Measurements from ENCODE around the gene RACGAP1. TPM values are rescaled to one million over a fixed set of nuclear protein-coding genes. Genes with fewer than 3 reads are reported as not detected.

RACGAP1 gene
- total RNA-seq, 1 donor from 2014 or later, result 49.2 TPM

DNA sequence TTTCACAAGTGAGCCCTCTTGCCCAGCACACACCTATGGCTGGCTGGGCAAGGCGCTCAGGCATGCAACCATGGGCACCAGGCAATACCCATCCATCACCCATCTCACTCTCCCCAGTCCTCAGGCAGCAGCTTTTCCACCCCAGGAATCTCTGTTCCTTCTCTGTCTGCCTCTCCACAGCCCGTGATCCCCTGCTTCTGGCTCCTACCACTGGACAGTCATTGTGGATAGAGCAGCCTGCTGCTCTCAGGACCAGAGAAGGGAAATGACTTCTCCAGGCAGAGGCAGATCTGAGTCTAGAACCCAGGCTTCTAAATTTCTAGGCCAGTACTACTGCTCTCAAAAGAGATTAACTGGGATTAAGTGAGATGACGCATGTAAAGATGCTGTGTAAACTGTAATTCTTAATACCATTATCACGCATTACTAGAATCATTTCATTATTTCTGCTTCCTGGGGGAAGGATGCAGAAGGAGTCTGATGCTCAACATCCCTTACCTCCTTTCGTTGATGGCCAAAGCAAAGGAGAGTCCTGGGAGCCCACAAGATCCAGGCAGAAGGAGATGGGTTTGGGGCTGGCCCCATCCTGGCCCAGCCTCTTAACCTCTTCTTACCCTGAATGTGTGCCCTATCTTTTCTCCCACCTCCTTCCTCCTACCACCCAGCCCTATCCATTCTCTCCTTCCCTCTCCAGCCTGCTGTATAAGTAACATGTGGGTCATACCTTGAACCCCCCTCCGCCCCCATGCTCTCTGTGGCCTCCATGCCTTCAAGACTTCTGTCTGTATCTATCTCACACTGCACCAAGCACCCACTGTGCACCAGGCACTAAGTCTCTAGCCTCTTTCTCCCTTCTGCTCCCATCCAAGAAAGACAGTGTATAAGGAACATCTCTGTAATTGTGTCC lies 68.4 kb downstream of the RACGAP1 start:
- no peak for DNase-seq (ENCODE audit: low read depth, low spot score)

DNA sequence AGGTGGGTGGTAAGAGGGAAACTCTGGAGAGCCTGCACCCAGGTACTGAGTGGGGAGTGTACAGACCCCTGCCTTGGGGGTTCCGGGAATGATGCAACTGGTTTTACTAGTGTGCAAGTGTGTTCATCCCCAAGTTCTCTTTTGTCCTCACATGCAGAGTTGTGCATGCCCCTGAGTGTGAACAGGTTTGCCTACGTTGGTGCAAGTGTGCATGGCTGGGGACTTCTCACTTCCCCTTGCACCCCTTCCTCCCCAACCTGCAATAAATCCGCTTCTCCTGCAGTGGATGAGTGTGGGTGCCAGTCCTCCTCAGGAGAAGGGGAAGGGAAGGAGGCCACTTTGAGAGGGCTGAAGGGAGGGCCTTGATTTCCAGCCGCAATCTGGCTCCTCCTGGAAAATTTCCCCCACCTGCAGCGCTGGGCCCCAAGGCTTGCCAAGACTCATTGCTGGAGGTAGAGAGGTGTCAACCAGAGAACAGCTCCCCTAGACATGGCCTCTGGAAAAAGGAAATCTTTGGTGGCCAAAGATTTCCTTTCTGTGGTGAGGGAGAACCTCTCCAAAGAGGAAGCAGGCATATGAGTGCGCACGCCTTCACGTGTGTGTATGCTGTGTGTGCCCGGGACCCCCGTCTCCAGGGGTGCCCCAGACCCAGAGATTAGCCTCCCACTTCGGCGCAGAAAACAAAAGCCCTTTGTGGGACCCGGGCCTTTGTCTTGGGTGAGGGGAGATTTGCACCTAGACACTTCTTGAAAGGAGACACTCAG lies 69.2 kb downstream of the RACGAP1 start:
- DNase-seq (ENCODE audit: low read depth, low spot score), result no peak

DNA sequence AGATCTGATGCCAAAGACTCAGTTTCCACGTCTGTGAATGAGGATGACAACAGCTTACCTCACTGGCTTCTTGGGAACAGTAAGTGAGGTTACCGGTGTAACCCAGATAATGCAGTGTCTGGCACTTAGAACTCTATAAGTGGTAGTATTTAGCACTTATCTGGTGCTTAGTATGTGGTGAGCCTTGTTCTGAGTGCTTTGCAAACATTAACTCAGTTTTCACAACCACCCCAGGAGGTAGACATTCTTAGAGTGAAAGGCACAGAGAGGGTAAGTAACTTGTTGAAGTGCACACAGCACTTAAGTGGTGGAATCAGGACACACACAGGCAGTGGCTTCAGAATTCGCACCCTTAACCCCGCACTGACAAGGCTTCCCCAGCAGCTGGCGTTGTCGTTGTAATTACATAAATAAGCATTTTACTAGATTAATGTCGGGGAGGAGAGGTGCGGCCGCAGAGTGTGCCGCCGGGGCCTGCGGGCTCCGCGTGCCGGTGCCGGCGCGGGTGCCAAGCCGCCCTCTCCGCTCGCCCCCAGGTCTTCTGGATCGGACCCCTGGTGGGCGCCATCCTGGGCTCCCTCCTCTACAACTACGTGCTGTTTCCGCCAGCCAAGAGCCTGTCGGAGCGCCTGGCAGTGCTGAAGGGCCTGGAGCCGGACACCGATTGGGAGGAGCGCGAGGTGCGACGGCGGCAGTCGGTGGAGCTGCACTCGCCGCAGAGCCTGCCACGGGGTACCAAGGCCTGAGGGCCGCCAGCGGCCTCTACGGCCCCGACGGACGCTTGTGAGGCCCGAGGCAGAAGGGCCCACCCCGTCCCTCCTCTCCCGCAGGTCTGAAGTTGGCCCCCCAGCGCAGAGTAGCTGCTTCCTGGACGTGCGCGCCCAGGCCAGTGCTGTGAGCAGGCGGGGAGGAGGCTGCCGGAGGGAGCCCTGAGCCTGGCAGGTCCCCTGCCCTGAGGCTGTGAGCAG lies 70.1 kb downstream of the RACGAP1 start:
- DNase-seq (ENCODE audit: low read depth, low spot score), result no peak

DNA sequence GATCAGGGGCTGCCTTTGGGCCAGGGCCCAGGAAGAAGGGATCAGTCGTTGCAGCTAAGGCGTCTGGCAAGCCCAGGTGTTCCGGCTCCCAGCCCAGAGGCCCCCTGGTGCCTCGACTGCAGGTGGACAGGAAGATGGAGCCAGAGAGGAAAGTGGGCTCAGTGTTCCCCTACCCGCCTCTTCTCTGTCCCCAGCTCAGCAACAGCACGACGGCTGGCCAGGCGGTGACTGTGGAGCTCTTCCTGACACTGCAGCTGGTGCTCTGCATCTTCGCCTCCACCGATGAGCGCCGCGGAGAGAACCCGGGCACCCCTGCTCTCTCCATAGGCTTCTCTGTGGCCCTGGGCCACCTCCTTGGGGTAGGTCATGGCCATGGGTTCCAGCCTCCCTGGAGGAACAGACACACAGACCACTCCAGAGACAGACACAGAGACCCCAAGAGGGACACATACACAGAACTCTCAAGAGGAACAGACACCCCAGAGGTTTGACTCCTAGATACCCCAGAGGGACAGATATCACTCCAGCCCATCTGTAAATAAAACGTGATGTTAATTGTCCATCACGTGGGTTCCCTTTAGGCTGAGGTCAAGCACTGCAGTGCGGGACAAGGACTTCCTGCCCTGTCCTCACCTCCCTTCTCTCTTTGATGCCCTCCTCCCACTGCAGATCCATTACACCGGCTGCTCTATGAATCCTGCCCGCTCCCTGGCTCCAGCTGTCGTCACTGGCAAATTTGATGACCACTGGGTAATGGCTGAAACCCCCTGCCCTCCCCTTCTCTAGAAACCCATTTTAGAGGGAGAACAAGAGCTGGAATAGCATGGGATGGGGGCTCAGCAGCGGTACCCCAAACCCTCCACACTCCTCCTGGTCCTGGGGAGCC lies 71.1 kb downstream of the RACGAP1 start:
- no peak for DNase-seq (ENCODE audit: low read depth, low spot score)

DNA sequence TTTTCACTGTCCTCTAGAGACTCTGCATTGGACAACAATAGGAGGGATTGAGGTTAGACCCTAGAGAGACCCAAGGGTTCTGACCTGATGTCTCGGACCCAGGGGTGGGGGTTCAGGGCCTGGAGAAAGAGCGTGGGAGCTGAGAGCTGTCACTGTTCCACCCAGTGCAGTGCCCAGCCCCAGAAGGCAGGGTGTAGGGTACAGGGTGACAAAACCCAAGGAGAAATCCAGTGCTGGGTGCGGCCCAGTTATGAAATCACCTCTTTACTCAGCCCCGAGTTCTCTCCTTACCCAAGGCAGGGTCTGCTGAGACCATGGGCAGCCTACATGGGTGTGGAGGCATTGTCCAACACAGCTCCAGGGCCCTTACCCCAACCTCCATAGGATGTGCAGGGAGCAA lies 72.1 kb downstream of the RACGAP1 start:
- DNase-seq (ENCODE audit: low read depth, low spot score), result no peak

DNA sequence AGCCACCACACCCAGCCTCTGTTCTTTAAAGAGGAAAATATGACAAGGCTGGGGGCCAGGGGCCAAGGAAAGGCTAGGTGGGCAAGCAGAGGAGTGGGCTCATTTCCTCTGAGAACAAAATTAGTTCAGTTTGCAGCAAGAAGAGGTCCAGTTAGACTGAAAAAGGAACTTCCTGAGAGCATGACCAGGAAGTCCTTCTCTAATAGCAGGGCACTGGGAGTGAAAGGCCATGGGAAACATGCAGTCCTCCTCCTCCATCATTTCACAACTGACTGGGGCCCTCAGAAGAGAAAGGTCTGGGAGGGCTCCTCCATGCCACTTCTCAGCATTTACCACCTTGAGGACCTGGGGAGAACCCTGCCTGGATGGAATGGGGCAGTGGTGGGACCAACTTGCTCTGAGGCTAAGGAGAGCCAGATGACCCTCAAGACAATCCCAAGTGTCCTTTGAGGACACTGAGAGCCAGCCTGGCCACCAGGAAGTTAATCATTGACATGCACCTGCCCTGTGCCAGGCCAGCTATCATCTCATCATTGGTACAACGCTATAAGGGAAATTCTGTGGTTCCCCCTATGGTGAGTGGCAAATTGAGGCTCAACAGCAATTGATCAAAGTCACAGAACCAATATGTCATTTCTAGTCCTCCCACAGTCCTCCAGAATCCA lies 72.8 kb downstream of the RACGAP1 start:
- no peak for DNase-seq (ENCODE audit: low read depth, low spot score)

DNA sequence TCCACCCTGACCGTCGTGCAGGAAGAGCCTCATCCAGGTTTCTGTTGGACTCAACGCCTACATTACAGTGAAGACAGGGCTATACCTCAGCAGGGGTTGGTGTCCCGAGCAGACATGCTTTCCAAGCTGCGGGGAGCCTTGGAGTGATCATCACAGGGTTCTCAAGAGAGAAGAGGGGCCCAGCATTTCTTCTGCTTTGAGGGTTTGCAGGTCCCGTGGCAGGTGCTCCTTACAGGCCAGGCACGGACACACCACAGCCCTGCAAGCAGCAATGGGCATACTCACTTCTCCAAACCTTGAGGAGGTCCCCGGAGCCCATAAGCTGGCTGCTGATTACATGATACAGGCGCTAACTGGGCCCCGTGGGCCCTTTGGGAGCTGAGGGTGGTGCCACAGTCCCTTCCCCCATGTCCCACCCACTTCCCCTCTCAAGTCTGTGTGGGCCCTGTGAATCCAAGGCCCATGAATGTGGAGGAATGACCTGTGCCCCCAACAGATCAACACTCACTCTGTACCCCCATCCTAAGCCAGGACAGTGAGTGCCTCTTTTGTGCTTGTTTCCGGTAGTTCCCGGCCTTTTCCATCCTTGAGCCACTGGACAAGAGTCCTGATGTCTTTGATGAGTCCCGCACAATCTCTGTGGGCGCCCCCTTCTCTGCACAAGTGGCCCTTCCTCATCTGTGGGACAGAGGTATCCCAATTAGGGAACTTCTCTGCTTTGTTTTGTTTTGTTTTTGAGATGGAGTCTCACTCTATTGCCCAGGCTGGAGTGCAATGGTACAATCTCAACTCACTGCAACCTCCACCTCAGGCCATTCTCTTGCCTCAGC lies 73.7 kb downstream of the RACGAP1 start:
- DNase-seq (ENCODE audit: low read depth, low spot score), result no peak

DNA sequence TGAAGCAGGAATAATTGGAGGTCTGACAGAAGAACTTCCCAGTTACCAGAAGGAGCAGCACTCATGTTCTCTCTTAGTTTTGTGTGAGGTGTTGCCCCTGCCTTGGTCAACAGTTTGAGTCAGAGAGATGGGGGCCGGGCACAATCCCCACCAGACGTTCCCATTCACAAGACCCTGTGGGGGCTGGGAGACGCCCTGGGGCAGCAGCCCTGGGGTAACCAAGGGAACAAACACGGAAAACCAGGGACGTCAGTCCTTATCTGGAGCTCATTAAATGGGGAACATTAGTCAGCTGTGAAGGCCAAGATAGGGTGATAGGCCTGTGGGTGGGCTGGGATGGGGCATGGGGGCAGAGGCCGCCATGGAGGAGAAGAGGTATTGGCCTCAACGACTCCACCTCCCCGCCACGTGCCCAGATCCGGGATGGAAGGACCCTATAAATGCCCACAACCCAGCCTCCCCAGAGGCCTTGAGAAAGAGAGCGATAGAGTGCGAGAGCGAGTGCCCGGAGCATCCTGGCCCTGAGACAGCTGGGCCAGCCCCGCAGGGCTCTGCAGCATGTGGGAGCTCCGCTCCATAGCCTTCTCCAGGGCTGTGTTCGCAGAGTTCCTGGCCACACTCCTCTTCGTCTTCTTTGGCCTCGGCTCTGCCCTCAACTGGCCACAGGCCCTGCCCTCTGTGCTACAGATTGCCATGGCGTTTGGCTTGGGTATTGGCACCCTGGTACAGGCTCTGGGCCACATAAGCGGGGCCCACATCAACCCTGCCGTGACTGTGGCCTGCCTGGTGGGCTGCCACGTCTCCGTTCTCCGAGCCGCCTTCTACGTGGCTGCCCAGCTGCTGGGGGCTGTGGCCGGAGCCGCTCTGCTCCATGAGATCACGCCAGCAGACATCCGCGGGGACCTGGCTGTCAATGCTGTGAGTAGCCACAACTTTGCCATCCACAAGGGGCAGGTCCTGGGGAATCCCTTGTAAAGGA lies 74.7 kb downstream of the RACGAP1 start, which contains the start of gene AQP2:
AQP2 (plus strand) TSS at position 465 of the 979 bp plus-strand sequence; CDS start at position 559, 94 bp downstream.
- no peak for DNase-seq (ENCODE audit: low read depth, low spot score)

DNA sequence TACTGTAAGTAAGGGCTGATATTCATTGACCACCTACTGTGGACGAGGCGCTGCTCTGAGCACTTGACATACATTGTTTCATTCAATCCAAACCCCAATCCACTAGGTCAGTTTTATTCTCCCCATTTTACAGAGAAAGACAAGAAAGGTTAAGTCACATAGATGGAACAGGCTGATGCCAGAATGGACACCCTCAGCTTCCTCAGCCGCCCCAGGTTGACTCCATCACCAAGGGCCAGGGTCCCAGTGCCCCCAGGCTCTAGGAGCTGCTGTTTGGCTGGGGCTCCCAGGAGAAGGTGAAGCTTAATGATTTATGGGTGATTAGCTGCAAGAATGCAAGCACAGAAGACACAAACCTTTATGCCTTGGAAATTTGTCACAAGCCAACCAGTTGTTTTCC lies 75.4 kb downstream of the RACGAP1 start:
- DNase-seq (ENCODE audit: low read depth, low spot score), result no peak

DNA sequence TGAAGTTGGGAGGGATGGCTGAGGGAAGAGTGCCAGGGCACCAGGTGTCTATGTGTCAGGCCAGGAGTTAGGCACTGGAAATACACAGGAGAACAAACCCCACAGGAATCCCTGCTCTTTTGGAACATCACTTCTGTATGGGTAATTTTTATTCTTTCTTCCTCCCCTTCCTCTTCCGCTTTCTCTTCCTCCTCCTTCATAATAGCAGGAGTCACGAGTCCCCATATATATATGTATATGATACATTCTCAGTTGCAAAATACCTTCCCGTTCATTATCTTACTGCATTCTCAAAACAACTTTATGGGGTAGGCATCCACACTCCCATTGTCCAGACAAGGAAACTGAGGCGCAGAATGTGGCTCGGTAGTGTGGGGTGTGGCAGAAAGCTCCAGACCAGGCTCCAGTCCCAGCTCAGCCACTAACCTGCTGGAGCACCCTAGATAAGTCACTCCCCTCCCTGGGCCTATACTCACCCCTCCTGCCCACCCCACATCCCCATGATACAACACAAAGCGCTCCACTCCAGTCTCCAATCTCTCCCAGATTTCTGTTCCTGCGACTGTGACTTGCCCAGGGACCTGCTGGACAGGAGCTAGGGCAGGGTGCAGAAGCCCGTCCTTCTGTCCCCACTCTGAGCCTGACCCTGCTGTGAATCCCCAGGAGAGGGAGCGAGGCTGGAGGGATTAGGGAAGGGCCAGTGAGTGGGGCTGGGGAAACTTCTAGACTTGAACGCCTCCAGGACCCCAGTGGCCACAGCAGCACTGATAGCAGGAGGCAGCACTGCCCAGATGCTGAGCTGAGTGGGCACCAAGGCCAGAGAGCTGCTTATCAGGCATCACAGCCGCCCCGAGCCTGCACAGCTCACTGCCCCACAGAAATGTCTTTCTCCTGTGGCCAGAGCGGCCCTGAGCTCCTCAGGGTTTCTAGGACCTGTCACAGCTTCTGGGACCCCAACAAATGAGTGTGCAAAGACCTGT lies 76.1 kb downstream of the RACGAP1 start:
- DNase-seq (ENCODE audit: low read depth, low spot score), result no peak

DNA sequence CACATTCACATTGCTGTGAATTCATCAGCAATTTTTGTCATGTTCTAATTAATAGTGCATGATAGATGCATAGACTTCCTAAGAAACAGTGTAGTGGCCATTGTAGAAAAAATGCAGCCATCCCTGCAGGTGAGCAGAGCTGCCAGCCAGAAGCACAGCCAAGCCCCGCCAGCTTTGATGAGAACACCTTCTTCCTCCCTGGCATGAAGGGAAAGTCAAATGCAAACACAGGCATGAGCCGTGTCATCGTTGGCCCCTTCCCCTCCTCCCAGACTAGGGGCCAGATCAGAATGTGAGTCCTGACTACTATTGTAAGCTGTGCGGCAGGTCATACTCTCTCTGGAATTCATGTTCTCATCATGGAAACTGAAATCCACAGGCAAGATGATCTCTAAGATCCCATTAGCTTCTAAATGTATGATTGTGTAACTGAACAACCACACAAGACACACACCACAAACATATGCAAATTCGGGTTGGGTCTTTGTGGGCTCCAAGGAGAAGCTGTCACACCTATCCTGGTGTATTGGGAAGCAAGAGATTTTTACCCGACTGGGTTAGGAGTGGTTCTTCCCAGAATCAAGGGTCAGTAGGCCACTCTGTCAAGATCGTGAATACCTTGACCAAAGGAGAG lies 77.6 kb downstream of the RACGAP1 start:
- DNase-seq (ENCODE audit: low read depth, low spot score), result no peak

DNA sequence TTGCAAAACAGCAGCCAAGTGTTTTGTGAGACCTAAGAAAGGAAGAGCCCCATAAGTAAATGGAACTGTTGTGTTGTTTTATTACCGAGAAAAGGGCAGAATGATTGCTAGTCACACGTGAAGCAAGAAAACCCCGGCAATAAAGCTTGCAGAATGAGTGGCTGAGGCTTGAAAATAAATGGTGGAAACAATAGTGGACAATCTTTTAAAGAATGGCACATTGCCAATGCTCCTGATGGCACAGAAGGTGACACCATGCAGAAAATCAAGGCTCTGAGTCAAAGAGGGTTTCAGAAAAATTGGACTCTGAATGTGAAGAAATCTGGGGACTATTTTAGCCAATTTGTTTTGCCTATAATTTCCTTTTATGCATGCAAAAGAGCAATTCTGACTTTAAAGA lies 78.8 kb downstream of the RACGAP1 start:
- no peak for DNase-seq (ENCODE audit: low read depth, low spot score)

DNA sequence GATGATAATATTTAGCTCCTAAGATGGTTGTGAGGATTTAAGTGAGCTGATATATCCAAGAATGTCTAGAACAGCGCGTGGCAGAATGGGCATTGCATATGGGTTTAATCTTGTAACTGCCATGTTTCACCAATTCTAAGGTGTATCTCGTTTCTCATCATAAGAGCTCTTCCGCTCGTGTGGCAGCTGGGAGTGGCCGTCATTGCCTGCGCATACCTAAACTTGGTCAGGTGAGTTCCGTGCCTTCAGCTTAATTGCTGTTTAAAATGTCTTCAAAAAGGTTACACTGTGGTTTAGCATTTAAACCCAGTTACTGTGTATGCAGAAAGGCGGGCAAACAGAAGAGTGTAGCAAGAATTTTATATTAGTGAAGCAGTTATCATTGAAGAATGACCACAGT lies 79.2 kb downstream of the RACGAP1 start:
- no peak for DNase-seq (ENCODE audit: low read depth, low spot score)

DNA sequence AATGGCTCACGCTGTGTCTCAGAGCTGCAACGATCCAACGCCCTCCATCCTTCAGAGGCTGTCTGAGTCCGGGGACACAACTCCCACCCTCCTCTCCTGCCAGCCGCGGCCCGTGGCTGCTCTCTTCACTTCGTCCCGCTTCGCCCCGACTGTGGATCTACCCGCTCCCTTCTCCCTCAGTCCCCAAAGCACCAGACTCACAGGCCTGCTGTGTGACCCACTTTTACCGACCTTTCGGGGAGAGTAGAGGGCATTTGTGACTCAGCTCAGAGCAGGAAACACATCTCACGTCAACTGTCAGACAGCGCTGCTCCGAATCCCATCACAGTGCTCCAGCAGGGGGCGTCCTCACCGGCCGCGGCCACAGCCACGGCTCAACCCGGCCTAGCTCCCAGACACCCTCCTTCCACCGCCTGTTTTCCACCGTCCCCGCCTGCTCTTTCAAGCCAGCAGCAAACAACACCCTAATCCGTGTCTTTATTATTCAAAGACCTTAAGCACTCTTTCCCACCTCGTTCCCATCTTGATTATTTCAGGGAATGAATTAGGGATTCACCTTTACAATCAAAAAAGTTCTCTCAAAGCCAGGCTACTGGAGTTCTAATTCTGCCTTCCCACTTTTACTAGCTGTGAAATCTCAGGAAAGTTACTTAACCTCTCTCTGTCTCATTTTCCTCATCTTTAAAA lies 79.8 kb downstream of the RACGAP1 start:
- DNase-seq (ENCODE audit: low read depth, low spot score), result peak; percentile 35

DNA sequence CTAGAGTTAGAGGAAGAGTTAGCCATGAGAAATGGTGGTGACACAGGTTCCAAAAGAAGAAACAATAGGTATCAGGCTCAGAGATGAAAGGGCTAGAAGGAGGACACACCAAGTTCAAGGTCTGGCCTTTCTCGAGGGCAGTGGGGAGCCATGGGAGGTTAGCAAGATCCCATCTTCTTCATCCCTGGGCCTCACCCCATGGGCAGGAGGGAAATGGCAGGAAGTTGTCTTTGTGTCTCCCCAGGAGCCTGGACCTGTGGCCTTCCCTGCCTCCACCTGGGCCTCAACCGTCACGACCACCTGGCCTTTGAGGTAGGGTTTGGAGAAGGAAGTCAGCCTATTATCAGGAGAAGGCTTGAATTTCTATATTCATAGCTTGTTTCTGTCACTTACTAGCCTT lies 80.6 kb downstream of the RACGAP1 start:
- DNase-seq (ENCODE audit: low read depth, low spot score), result no peak

All from pulmonary artery endothelial cell (primary cell).